ENCODE measurements around the gene SLC7A14.

Gene SLC7A14

DNA sequence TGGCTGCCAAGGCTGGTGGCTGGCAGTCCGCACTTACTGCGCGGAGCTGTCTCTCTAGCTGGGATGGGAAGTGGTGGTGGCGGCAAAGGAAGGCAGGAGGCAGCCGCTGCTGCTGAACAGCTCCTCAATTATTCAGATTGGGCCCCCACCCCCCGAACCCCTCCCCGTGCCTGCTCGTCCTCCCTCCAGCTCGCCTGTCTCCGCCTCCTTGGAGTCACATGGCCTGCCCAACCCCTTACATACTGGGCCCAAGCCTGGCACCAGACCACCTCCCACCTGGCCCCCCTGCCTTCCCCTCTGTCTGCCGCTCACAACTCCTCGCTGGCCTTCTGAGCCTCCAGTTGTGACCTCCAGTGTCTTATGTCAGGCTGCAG, at the start of gene SLC7A14:
SLC7A14 (minus strand) TSS at position 139 of the 374 bp plus-strand sequence. CDS start 59,139 bp downstream, outside the sequence.
- Histone ChIP-seq H3K36me3 (ENCODE audit: insufficient read depth, low read length) (no peaks in the 10 kb centered on the region), H3K4me3 (no peak within 1 kb of the TSS), H3K9ac (ENCODE audit: insufficient read length) (no peak within 1 kb of the TSS), H3K9me3 (ENCODE audit: low read depth, low read length) (no peaks in the 10 kb centered on the region), H3K27ac (no peak within 1 kb of the TSS)
- DNase-seq (ENCODE audit: low read depth, low spot score) = no peak
- TF ChIP-seq POLR2AphosphoS5 (IDR thresholded peaks at IDR 0.05; ENCODE audit: borderline replicate concordance, low read depth, low read length) (no peak), FOXP2 (optimal IDR thresholded peaks at IDR 0.05; ENCODE audit: control extremely low read depth, extremely low read length, insufficient read depth) (no peak), EZH2 (IDR thresholded peaks at IDR 0.05) (no peak)

- no peak for TF ChIP-seq FOXP2 (optimal IDR thresholded peaks at IDR 0.05; ENCODE audit: control extremely low read depth, extremely low read length, insufficient read depth)
- DNase-seq (ENCODE audit: low read depth, low spot score) = no peak
- no peak overlapping the region for H3K4me3 ChIP-seq
- H3K9me3 ChIP-seq (ENCODE audit: low read depth, low read length) = no peaks in the 10 kb centered on the region
- H3K36me3 ChIP-seq (ENCODE audit: insufficient read depth, low read length) = no peaks in the 10 kb centered on the region
- H3K9ac ChIP-seq (ENCODE audit: insufficient read length) = no peak overlapping the region
- no peak overlapping the region for H3K27ac ChIP-seq
Observed at GRCh38 chr3:170635385-170635735, 49.5 kb upstream of the SLC7A14 start.

DNA sequence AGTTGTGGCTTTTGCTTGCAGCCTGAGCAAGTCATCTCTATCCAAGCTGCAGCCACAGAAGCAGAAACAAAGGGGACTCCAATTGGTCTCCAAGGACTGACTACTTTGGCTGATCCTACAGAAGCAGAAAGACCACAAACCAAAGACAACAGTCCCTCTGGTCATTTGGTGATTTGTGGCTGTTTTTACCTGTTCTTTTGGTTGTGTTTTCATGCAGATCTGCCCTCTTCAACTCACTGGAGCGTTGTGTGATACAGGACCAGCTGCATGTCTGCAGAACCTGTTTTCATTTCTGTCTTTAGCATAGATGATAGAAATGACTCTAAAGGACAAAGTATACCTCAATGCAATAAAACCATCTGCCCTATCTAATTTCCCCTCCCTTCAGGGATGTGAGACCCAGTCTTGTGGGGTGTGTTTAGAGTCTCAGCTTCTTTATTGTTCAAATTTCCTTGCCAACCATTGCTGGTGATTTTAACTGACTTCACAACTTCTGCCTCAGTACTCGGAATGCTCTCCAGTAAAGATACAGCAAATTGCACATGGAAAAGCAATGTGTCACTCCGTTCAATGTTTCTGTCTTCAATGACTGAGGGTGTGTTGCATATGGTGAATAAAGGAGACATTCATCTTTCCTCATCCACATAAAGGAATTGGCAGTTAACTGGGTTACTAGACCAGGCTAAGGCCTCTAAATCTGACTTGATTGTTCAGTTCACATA, 48.9 kb upstream of the SLC7A14 start:
- DNase-seq (ENCODE audit: low read depth, low spot score) = no peak
- Histone ChIP-seq H3K9ac (ENCODE audit: insufficient read length) (no peak overlapping the region), H3K27ac (no peak overlapping the region), H3K4me3 (no peak overlapping the region), H3K36me3 (ENCODE audit: insufficient read depth, low read length) (no peaks in the 10 kb centered on the region), H3K9me3 (ENCODE audit: low read depth, low read length) (no peaks in the 10 kb centered on the region)
- no peak for TF ChIP-seq FOXP2 (optimal IDR thresholded peaks at IDR 0.05; ENCODE audit: control extremely low read depth, extremely low read length, insufficient read depth)
- no peak for TF ChIP-seq EZH2 (IDR thresholded peaks at IDR 0.05)
- no peak for TF ChIP-seq POLR2AphosphoS5 (IDR thresholded peaks at IDR 0.05; ENCODE audit: borderline replicate concordance, low read depth, low read length)

DNA sequence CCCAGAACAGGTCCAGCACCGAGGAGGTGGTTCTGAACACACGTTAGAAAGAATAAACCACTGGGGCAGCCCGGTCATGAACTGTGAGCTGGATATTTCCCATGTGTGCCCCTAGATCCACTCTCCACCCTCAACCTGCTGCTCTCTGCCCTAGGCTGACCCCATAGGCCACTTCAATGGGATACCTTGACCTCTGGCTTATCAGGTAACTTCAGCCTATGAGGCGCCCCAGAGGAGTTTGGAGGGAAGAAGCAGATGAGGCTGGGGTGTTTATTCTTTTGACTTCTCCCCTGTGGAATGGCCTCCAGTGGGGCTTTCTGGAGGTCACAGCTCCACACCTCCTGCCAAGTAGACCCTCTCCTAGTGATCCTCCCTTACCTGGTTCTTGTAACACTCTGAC, 47.7 kb upstream of the SLC7A14 start:
- Histone ChIP-seq H3K27ac (no peak overlapping the region), H3K36me3 (ENCODE audit: insufficient read depth, low read length) (no peaks in the 10 kb centered on the region), H3K4me3 (no peak overlapping the region), H3K9me3 (ENCODE audit: low read depth, low read length) (no peaks in the 10 kb centered on the region), H3K9ac (ENCODE audit: insufficient read length) (no peak overlapping the region)
- TF ChIP-seq FOXP2 (optimal IDR thresholded peaks at IDR 0.05; ENCODE audit: control extremely low read depth, extremely low read length, insufficient read depth) (no peak), POLR2AphosphoS5 (IDR thresholded peaks at IDR 0.05; ENCODE audit: borderline replicate concordance, low read depth, low read length) (no peak), EZH2 (IDR thresholded peaks at IDR 0.05) (no peak)
- DNase-seq (ENCODE audit: low read depth, low spot score) = no peak

DNA sequence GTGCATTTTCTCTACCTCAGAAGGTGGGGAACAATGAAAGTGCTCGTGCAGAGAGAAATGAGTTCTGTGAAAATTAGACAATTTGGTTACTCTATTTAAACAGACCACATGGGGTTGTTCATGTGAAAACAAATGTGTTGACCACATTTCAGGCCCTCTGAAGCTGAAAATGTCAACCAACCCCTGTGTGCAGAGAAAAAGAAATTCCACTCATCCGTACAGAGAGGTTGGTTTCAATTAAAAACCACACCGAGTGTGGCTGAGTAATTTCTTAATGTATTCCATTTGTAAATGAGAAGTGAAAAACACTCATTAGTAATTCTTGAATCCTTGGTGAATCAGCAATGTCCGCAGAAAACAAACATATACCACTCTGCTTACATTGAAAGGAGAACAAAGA, 46.9 kb upstream of the SLC7A14 start:
- DNase-seq (ENCODE audit: low read depth, low spot score) = no peak
- H3K27ac ChIP-seq = no peak overlapping the region
- no peak for TF ChIP-seq POLR2AphosphoS5 (IDR thresholded peaks at IDR 0.05; ENCODE audit: borderline replicate concordance, low read depth, low read length)
- TF ChIP-seq EZH2 (IDR thresholded peaks at IDR 0.05) = no peak
- no peak for TF ChIP-seq FOXP2 (optimal IDR thresholded peaks at IDR 0.05; ENCODE audit: control extremely low read depth, extremely low read length, insufficient read depth)
- no peak overlapping the region for H3K4me3 ChIP-seq
- H3K9me3 ChIP-seq (ENCODE audit: low read depth, low read length) = no peaks in the 10 kb centered on the region
- H3K36me3 ChIP-seq (ENCODE audit: insufficient read depth, low read length) = no peaks in the 10 kb centered on the region
- no peak overlapping the region for H3K9ac ChIP-seq (ENCODE audit: insufficient read length)

DNA sequence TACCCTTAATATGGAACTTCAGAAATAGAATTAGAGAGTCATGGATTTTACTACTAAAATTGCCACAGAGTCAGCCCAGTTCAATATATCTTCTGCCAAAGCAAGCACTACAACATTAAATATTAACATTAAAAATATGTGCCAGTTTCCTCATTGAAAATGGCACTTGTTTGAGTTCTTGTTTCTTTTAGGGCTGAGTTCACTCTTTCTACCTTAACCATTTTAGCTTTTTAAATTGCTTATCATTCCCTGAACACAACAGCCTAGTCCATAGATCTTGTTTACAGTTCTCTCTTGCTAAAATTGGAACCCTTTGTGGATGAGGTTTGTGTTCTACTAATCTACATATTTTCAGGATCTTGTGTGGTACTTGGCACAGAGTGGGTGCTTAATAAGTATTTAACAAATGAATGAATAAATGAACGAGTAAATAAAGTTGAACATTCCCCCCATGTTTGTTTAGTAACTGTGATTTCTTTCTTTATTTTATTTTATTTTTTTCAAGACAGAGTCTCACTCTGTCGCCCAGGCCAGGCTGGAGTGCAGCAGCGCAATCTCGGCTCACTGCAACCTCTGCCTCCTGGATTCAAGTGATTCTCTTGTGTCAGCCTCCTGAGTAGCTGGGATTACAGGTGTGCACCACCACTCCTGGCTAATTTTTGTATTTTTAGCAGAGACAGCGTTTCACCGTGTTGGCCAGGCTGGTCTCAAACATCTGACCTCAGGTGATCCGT, 46.0 kb upstream of the SLC7A14 start:
- no peak overlapping the region for H3K27ac ChIP-seq
- TF ChIP-seq FOXP2 (optimal IDR thresholded peaks at IDR 0.05; ENCODE audit: control extremely low read depth, extremely low read length, insufficient read depth) (no peak), EZH2 (IDR thresholded peaks at IDR 0.05) (no peak), POLR2AphosphoS5 (IDR thresholded peaks at IDR 0.05; ENCODE audit: borderline replicate concordance, low read depth, low read length) (no peak)
- no peaks in the 10 kb centered on the region for H3K9me3 ChIP-seq (ENCODE audit: low read depth, low read length)
- no peaks in the 10 kb centered on the region for H3K36me3 ChIP-seq (ENCODE audit: insufficient read depth, low read length)
- no peak for DNase-seq (ENCODE audit: low read depth, low spot score)
- no peak overlapping the region for H3K4me3 ChIP-seq
- H3K9ac ChIP-seq (ENCODE audit: insufficient read length) = no peak overlapping the region

DNA sequence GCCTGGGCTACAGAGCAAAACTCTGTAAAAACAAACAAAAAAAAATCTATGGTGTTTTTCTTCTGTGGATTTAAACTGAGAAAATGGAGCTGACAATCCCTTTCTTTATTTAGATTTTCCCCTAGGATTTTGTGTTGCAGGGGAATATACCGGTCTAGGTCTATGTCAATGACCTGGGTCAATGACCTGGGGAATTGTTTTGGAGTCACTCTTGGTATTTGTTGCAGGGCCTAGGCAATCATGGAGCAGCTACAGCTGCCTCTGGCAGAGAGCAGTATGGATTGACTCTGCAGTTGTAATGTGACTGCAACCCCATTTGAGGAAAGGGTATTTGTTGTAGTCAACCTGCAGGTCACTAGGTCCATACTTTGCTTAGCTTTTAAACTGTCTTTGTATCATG, 37.6 kb upstream of the SLC7A14 start:
- no peak overlapping the region for H3K27ac ChIP-seq
- H3K9ac ChIP-seq (ENCODE audit: insufficient read length) = no peak overlapping the region
- TF ChIP-seq FOXP2 (optimal IDR thresholded peaks at IDR 0.05; ENCODE audit: control extremely low read depth, extremely low read length, insufficient read depth) (no peak), POLR2AphosphoS5 (IDR thresholded peaks at IDR 0.05; ENCODE audit: borderline replicate concordance, low read depth, low read length) (no peak), EZH2 (IDR thresholded peaks at IDR 0.05) (no peak)
- no peak overlapping the region for H3K4me3 ChIP-seq
- no peaks in the 10 kb centered on the region for H3K9me3 ChIP-seq (ENCODE audit: low read depth, low read length)
- DNase-seq (ENCODE audit: low read depth, low spot score) = no peak
- H3K36me3 ChIP-seq (ENCODE audit: insufficient read depth, low read length) = no peaks in the 10 kb centered on the region

GRCh38 chr3:170622369-170623159, 36.7 kb upstream of the SLC7A14 start:
- Histone ChIP-seq H3K9me3 (ENCODE audit: low read depth, low read length) (no peaks in the 10 kb centered on the region), H3K36me3 (ENCODE audit: insufficient read depth, low read length) (no peaks in the 10 kb centered on the region), H3K27ac (no peak overlapping the region), H3K4me3 (0 out of 2 replicates have a peak overlapping the region, but pooled peaks have one; percentile 16), H3K9ac (ENCODE audit: insufficient read length) (no peak overlapping the region)
- DNase-seq (ENCODE audit: low read depth, low spot score) = peak; percentile 16
- no peak for TF ChIP-seq EZH2 (IDR thresholded peaks at IDR 0.05)
- TF ChIP-seq FOXP2 (optimal IDR thresholded peaks at IDR 0.05; ENCODE audit: control extremely low read depth, extremely low read length, insufficient read depth) = peak; percentile 98
